NOMO-1 treated with DMSO at 0.1 percent for 48 hours (cell line): Measurements from ENCODE around the gene PLA2G6.
"Not testable (repeated sequence)": the region's sequence is repeated elsewhere in the genome, so short reads cannot be mapped to it uniquely, and the experiment has no call there.

Experiments used
- DNase-seq: peaks from one replicate; lab custom pipeline; 2025; ENCODE audit not compliant: unreplicated experiment; lab: John Stamatoyannopoulos, UW

The PLA2G6 gene

DNA sequence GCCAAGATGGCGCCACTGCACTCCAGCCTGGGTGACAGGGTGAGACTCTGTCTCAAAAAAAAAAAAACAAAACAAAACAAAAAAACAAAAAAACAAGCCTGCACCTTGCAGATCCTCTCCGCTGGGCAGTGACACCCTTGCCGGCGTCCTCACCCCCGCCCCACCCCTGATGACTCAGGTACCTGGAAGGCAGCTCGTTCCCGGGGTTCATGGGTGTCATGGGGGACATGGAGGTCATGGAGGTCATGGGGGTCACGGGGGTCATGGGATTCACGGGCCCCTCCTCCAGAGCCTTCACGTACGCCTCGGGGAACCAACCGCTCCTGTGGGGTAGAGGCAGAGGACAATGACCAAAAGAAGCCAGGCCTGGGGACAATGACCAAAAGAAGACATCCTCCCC is 94.7 kb downstream of the PLA2G6 start:
- DNase-seq: no peak

DNA sequence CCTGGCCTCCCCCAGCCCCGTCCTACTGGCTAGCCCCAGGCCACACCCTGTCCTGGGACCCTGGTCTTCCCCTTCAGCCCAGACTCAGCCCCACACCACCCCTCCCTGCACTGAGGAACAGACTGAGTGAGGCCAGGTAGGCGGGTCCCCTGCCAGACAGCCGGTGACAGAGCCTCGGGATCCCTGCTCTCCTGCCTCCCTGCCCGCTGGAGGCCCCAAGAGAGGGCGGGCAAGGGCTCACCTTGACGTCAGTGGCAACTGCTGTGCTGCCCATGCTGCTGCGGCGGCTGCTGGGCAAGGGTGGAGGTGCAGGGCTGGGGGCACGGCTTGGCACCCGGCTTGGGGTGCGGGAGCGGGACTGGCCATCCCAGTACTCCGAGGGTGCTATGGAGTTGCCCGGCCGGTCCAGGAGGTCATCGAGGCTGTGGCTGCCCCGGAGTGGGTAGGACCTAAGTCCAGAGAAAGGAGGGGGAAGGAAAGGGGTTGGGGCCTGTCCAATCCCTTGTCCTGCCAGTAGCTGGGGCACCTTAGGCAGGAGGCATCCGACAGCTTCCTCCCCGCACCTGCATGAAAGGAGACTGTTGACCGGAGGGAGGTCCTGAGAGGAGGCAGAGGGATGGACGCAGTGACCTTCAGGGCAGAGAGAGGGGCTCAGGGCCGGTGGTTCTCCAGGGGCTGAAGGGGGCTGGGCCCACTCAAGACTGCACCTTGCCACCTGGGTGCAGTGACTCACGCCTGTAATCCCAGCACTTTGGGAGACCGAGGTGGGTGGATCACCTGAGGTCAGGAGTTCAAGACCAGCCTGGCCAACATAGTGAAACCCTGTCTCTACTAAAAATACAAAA is 95.4 kb downstream of the PLA2G6 start:
- DNase-seq: no peak

DNA sequence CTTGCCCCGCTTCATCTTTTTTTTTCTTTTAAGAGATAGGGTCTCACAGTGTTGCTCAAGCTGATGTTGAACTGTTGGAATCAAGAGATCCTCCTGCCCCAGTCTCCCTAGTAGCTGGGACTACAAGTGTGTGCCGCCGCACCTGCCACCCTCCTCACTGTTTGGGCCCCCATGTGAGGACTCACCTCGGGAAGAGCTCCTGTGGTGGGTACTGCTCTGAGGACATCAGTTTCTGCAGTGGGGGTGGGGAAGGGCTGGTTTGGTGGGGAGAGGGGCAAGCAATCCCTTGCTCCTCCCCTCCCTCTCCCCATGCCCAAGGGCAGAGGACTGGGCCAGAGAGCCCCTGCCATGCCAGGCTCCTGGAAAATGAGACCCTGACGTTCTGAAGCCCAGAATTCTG is 96.1 kb downstream of the PLA2G6 start:
- DNase-seq: no peak

DNA sequence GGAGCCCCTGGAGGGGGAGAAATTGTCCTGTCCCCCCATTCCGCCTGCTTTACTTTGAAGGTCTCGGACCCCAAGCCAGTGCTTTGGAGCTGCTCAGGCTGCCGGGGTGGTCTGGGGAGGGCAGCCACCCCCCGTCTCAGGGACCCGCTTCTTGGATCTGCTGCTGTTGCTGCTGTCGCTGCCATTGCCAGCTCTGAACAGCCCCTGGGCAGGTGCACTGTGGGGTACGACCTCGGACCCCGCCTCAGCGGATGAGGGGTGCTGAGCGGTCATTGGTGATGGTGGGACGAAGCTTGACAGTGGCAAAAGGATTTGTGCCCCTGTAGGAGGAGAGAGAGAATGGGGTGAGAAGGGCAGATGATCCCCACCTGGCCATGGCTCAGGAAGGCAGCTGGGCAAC is 96.6 kb downstream of the PLA2G6 start:
- DNase-seq: no peak

DNA sequence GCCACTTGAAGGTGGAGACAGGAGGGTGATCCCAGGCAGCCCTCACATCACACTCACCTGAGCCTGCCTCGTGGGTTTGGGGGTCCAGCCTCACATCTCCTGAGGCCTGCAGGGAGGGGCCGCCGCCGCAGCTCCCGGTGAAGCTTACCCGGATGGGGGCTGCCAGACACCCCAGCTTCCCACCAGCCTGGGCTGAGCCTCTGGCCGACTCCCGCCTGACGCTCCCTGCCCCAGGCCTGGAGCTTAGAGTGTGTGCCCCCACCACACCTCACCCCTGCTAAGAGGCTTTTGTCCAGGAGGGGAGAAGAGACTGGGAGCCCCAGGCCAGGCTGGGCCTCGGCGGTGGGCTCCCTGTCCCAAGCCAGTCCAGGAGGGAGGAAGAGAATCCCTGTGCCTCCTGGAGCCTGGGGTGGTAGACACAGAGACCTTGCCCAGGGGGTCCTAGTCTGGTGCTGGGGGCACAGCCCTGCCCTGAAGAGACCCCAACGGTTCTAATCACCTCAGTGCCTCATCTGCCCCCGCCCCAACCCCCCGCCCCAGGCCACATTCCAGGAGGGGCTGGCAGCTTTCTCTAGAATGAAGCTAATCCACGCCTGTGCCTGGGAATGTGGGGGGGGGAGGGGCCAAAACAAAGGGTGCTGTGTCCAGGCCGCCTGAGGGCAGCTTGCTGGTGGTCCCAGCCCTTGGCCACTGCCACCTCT is 97.5 kb downstream of the PLA2G6 start, which contains the start of gene SLC16A8:
Gene SLC16A8, minus strand, starts transcription at position 254 of the 701 bp plus-strand sequence. CDS start 1,311 bp downstream, outside the sequence.
- no peak for DNase-seq

DNA sequence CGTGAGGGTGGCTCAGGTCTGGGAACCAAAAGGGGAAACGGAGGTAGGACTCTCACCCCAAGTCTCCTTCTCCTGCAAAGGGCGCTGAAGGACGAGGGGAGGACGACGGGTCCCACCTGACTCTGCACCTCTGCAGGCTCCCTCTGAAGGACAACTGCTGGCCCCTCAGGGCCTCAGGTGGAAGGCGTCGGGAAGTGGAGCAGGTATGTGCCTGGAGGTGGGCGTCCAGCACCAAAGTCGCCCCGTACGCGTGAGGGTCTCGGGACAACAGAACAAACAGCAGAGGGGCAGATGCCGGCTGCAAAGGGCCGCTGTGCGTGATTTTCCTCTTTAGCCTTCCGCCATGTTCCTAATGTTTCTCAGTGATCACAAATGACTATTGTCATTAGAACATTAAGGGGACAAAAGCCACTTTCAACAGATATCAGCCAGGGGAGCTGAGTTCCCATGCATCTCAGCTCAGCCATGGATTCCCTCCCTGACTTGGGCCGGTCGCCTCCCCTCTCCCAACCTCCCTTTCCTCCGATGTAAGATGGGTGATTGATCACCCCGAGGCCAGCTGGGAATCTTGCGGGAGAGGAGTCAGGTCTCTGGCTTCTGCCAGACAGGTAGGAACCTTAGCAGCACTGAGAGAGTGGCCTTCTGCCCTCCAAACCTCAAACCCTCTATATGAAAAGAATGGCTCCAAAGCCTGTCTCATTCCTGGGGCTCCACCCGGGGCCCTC is 98.5 kb downstream of the PLA2G6 start:
- no peak for DNase-seq

DNA sequence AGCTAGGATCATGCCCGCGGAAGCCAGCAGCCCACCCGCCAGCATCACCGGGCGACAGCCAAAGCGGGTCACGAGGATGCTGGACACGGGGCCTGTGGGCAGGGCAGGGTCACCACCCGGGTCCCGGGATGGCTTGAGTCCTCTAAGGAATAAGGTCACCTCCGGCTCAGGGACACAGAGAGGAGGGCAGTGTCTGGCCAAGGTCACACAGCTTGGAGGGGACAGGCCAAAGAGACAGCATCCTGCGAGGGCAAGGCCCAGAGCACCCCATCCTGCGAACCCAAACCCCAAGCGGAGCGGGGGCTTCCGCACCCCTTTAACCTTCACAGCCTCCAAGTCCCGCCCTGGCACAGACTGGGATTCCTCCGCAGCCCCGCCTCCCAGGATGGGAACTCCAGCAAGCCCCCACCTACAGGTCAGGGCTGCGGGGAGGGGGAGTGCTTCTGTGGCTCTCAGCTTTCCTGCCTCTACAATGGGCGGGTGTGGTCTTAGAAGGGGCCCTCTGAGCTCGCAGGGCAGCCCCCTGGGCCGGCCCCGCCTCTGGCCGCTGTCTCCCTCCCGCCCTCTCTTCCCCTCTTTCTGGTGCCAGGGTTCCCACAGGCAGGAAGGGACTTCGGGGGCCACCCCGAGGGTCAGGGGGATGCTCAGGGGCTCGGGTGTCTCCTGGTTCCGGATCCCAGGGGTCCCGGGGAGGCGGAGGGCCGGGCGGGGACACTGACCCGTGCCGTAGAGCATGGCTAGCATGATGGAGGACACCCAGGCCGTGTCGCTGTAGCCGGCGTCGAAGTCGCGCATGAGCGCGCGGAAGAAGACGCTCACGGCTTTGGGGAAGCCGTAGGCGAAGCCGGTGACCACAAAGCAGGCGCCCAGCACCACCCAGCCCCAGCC is 99.4 kb downstream of the PLA2G6 start:
- no peak for DNase-seq

DNA sequence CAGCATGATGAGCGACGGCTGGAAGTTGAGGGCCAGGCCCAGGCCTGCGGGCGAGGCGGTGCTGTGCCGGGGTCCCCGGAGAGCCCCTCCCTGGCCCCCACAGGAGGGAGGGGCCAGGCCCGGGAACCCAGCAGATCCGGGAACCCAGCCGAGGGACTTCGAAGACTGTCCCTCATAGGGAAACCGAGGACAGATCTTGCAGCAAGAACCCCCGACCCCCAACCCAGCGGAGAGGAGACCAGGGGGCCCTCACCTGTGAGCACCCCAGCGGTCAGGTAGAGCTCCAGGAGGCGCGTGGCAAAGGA is 100.0 kb downstream of the PLA2G6 start:
- no peak for DNase-seq

DNA sequence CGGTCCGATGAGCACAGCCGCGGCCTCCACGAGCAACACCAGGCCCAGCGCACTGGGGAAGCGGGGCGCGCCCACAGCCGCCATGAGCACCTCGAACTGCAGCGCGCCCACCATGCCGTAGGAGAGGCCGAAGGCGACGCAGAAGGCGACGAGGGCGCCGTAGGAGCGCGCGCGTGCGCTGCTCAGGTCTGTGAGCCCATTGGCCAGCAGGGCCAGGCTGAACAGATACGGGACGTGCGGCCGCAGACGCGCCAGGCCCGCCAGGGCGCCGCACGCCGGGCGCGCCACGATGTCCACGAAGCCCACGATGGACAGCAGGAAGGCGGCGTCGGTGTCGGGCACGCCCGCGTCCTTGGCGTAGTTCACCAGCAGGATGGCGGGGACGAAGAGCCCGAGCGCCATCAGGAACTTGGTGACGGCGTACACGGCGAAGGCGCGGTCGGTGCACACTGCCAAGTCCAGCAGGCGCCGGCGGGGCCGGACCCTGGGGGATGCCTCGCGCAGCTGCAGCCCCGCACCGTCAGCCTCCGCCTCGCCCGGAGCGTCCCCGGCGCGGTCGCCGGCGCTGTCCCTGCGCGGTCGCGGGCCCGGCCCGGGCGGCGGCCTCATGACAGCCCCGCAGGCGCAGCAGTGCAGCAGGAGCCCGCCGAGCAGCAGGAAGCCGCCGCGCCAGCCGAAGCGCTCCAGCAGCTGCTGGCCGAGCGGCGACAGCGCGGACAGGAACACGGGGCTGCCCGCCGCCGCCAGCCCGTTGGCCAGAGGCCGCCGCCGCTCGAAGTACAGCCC is 100.6 kb downstream of the PLA2G6 start:
- no peak for DNase-seq

DNA sequence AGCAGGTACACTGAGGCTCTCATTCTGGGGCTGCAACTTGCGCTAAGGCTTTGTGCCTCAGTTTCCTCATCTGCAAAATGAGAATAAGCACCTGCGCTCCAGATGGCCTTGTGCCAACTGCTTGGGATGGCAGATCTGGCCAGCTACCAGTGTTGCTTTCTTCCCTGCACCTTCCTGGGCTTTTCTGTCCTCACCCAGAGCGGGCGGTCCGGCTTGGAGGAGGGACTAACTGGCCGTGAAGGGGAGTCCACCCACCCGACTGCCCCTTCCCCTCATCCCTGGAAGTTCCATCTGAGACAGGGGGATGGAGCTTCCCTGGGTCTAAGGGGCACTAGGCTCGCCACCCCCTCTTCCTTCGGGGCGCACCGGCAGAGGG is 101.2 kb downstream of the PLA2G6 start:
- DNase-seq: no peak

DNA sequence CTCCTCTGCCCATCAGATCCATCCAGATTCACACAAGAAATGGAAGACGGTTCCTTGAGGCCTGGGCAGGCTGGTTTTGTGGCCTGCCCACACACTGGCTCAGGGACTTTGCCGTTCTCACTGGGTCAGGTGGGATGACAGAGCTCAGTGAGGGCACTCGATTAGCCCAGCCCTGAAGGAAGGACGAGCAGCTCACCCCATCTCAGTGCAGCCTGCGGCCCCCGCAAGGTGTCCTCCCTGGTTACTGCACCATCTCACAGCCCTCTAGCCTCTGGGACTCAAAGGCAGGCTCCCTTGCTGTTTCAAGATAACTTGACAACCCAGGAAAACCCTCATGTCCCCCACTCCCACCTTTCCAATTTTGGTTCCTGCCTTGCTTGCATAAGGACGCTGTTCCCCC is 101.8 kb downstream of the PLA2G6 start:
- no peak for DNase-seq

DNA sequence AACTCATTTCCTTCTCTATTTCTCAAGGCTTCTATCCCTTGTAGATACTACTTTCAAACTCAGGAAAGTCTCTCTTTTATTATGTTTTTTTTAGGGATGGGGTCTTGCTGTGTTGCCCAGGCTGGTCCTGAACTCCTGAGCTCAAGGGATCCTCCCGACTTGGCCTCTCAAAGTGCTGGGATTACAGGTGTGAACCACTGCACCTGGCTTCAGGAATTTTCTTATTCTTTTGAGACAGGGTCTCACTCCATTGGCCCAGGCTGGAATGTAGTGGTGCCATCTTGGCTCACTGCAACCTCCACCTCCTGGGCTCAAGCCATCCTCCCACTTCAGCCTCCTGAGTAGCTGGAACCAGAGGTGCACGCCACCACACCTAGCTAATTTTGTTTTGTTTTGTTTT is 102.4 kb downstream of the PLA2G6 start:
- DNase-seq: not testable (repeated sequence)

DNA sequence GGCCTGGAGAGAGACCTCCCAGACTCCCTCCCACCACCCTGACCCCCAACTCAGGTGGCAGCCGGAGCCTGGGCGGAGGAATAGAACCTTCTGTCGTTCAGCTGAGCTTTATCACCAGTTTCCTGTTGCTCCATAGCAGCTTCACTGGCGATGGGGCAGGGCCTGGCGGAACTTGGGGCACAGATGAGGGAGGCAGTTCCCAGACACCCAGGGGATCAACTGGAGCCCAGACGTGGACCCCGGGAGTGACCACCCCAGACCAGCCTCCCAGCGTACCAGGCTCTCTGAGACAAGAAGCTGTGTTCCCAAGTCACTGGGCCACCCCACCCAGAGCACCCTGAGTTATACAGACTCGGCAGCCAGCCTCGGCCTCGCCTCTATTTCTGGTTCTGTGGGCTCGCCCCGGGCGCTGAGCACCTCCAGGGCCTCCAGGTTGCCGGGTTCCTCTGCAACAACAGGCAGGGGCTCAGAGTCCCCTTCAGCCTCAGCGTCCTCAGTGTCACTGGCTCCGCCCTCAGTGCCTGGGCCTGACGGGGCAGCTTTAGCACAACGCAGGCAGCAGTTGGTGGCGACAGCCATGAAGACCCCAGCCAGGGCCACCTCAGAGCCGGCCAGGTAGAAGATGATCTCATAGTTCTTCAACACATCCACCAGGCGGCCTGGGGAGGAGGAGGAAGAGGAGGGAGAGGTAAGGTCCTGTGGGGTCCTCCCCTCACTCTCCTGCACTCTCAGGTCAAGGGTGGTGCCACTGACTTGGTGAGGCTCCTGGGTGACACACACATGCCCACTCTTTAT is 103.4 kb downstream of the PLA2G6 start:
- DNase-seq: no peak

DNA sequence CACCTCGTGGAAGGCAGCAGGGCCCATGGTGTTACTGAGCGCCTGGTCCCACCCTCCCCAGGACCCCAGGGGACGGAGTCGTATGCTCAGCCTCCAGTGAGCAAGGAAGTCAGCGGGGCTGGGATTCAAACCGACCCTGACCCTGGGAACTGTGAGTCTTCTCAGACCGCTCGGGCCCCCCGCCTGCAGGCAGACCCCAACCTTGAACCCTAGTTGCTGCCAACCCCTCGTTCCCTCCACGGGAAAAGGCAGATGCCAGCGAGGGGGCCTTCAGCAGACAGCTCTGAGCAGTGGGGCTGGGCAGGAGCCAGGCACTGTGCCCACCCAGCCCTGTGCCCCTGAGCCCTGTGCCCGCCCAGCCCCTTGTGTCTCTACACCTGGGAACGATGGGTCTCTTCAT is 104.0 kb downstream of the PLA2G6 start:
- no peak for DNase-seq

DNA sequence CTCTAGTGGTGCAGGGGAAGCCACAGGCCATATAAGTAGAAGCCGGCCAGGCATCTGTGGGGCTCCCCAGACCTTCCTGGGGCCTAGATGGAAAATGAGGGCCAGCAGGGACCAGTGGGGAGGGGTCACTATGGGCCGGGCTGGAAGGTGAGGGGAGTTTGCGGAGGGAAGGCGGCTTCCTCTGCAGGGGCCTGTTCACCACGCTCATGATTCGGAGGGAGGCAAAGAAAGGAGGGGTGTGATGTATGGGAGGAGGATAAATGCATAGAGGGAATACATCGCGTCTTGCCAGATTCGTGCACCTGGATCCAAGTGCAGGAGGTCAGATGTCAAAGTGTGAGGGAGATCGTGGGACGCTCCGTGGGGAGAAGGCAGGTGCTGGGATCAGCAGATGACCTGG is 104.5 kb downstream of the PLA2G6 start:
- DNase-seq: no peak

DNA sequence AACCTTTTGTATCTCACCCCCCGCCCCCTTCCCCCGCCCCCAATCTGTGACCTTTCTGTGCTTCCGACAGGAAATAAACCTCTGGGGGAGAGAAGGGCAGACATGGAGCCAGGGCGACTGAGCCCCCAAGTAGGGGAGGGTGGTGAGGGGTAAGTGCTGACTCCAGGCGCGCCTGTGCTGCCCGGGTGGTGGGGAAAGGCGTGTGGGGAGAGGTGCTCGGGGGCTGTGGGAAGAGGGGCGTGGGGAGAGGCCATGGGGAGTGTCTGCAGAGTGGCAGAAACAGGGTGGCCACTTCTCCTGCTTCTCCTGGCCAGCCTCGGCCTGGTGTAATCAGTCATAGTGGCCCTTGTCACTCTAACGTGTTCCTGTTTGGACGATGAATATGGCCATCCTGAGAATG is 105.7 kb downstream of the PLA2G6 start:
- DNase-seq: no peak

DNA sequence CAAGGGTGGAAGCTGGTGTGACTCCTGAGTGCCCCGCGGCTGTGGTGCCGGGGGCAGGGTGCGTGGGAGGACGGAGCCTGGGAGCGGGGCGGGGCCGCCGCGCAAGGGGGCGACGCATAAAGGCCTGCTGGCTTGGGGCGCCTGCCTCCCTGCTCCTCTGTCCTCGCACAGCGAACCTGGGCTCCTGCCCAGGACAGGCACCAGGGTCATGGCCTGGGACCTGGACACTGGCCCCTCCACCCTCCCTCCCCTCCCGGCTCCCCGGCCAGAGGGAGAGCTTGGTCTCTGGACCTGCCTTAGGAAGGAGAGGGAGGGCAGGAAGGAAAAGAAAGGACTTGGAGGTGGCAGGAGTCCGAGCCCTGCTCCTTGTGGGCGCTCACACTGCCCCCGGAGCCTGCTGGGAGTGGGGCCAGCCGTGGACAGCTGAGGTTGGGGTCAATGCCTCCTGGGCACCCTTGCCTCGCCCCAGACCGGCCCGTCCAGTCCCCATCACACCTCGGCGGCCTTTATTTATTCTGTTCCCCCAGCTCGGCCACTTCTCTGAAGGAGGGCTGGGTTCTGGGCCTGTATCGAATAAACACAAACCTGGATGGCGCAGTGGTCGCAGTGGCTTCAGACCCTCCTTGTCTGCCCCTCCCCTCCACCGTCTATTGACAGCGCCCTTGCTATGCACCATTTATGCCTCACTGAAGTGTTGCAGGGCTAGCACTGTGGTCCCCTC is 106.4 kb downstream of the PLA2G6 start:
- no peak for DNase-seq

DNA sequence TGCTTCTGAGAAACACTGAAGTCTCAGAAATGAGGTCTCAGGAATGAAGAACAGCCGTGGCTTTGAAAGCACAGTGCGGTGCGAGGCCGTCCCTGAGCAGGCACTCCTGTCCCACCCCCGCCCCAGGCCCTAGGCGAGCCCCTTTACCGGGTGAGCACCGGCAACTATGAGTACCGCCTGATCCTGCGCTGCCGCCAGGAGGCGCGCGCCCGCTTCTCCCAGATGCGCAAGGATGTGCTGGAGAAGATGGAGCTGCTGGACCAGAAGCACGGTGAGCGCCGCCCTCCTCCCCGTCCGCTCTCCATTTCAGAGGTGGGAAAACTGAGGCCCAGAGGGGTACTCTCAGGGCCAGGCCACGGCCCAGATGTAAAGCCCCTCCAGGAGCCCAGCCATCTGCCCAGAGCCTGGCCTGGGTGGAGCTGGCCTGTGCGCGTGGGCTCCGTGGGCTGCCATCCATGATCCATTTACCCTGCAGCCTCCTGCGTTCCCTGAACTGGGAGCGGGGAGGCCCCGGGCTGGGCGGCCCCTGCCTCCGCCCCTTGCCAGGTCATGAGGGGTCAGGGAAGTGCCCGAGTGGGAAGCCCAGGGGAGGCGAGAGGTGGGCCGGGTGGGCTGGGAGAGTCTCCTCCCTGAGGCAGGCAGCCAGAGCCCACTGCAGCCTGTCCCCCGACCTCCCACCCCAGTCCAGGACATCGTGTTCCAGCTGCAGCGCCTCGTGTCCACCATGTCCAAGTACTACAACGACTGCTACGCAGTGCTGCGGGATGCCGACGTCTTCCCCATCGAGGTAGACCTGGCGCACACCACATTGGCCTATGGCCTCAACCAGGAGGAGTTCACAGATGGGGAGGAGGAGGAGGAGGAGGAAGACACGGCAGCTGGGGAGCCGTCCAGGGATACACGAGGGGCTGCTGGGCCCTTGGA is 107.2 kb downstream of the PLA2G6 start:
- no peak for DNase-seq
